Muscle of leg (tissue), 16 donors: Measurements from ENCODE around the gene LRRC32. TPM values are rescaled to one million over a fixed set of nuclear protein-coding genes. Genes with fewer than 3 reads are reported as not detected.

Experiments
- DNase-seq: peaks from one replicate; pipeline ENCODE4 v3.0.0; 2013
- H3K27ac ChIP-seq: one replicate; pipeline ENCODE4 v1.5.1; 2013; ENCODE audit warnings: mild to moderate bottlenecking, low read length, control low read depth
- H3K27me3 ChIP-seq: one replicate; pipeline ENCODE4 v1.6.1; 2013; ENCODE audit warnings: low read length; ENCODE audit not compliant: control insufficient read depth, insufficient read depth
- H3K36me3 ChIP-seq: one replicate; pipeline ENCODE4 v1.6.1; 2013; ENCODE audit warnings: low read length; ENCODE audit not compliant: control insufficient read depth, insufficient read depth
- H3K4me1 ChIP-seq: one replicate; pipeline ENCODE4 v1.6.1; 2013; ENCODE audit warnings: low read length; ENCODE audit not compliant: control insufficient read depth, insufficient read depth
- H3K4me3 ChIP-seq: one replicate; pipeline ENCODE4 v1.5.1; 2013; ENCODE audit warnings: low read length, control low read depth
- H3K9me3 ChIP-seq: replicated peaks from 2 replicates; pipeline ENCODE4 v1.6.1; 2013; ENCODE audit warnings: low read depth, low read length; ENCODE audit not compliant: control insufficient read depth
- WGBS: methylation state at CpG from one replicate; pipeline ENCODE4 v1.1.5; 2013; ENCODE audit warnings: missing lambda C conversion rate; ENCODE audit not compliant: insufficient coverage; 5-methylcytosine and 5-hydroxymethylcytosine counted together
- long read RNA-seq, 11 donors: transcript quantifications; one replicate each; lab custom pipeline, GENCODE V29; 2026
- polyA plus RNA-seq, 8 donors: library from polyadenylated mRNA; unstranded; fragments of 120-200 nt; gene quantifications; one replicate each; pipeline versions ENCODE4 v1.2.1 to v1.2.3, GENCODE V29; 2013; ENCODE audit warnings: inconsistent platforms in 1 of 8, low replicate concordance in 1 of 8; ENCODE audit not compliant: insufficient read length in 8 of 8, insufficient read depth in 1 of 8
- total RNA-seq: library from RNA; stranded (reverse); fragments of 120-200 nt; gene quantifications from one replicate; pipeline ENCODE4 v1.2.4, GENCODE V29; 2013

Gene LRRC32, protein sequence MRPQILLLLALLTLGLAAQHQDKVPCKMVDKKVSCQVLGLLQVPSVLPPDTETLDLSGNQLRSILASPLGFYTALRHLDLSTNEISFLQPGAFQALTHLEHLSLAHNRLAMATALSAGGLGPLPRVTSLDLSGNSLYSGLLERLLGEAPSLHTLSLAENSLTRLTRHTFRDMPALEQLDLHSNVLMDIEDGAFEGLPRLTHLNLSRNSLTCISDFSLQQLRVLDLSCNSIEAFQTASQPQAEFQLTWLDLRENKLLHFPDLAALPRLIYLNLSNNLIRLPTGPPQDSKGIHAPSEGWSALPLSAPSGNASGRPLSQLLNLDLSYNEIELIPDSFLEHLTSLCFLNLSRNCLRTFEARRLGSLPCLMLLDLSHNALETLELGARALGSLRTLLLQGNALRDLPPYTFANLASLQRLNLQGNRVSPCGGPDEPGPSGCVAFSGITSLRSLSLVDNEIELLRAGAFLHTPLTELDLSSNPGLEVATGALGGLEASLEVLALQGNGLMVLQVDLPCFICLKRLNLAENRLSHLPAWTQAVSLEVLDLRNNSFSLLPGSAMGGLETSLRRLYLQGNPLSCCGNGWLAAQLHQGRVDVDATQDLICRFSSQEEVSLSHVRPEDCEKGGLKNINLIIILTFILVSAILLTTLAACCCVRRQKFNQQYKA
- total RNA-seq: 21.8 TPM
- polyA plus RNA-seq: 10 to 100 TPM; 23.5 to 37.5 (median 33.1) TPM
- long read RNA-seq, donor 1, full-length matches to known transcripts: 2 of 2 reads
- long read RNA-seq, donor 1, partial matches to known transcripts: 0 of 2 reads
- long read RNA-seq, donor 1, other reads (novel, unspliced or antisense): 0 of 2 reads
- long read RNA-seq, donor 2: 0 reads
- long read RNA-seq, donor 3, full-length matches to known transcripts: 17 of 17 reads
- long read RNA-seq, donor 3, partial matches to known transcripts: 0 of 17 reads
- long read RNA-seq, donor 3, other reads (novel, unspliced or antisense): 0 of 17 reads
- long read RNA-seq, donor 4, full-length matches to known transcripts: 10 of 10 reads
- long read RNA-seq, donor 4, partial matches to known transcripts: 0 of 10 reads
- long read RNA-seq, donor 4, other reads (novel, unspliced or antisense): 0 of 10 reads
- long read RNA-seq, donor 5, full-length matches to known transcripts: 8 of 8 reads
- long read RNA-seq, donor 5, partial matches to known transcripts: 0 of 8 reads
- long read RNA-seq, donor 5, other reads (novel, unspliced or antisense): 0 of 8 reads
- long read RNA-seq, donor 6, full-length matches to known transcripts: 4 of 19 reads
- long read RNA-seq, donor 6, partial matches to known transcripts: 15 of 19 reads
- long read RNA-seq, donor 6, other reads (novel, unspliced or antisense): 0 of 19 reads
- long read RNA-seq, donor 7, full-length matches to known transcripts: 9 of 17 reads
- long read RNA-seq, donor 7, partial matches to known transcripts: 8 of 17 reads
- long read RNA-seq, donor 7, other reads (novel, unspliced or antisense): 0 of 17 reads
- long read RNA-seq, donor 8, full-length matches to known transcripts: 16 of 16 reads
- long read RNA-seq, donor 8, partial matches to known transcripts: 0 of 16 reads
- long read RNA-seq, donor 8, other reads (novel, unspliced or antisense): 0 of 16 reads
- long read RNA-seq, donor 9, full-length matches to known transcripts: 10 of 10 reads
- long read RNA-seq, donor 9, partial matches to known transcripts: 0 of 10 reads
- long read RNA-seq, donor 9, other reads (novel, unspliced or antisense): 0 of 10 reads
- long read RNA-seq, donor 10, full-length matches to known transcripts: 7 of 7 reads
- long read RNA-seq, donor 10, partial matches to known transcripts: 0 of 7 reads
- long read RNA-seq, donor 10, other reads (novel, unspliced or antisense): 0 of 7 reads
- long read RNA-seq, donor 11, full-length matches to known transcripts: 6 of 6 reads
- long read RNA-seq, donor 11, partial matches to known transcripts: 0 of 6 reads
- long read RNA-seq, donor 11, other reads (novel, unspliced or antisense): 0 of 6 reads

DNA sequence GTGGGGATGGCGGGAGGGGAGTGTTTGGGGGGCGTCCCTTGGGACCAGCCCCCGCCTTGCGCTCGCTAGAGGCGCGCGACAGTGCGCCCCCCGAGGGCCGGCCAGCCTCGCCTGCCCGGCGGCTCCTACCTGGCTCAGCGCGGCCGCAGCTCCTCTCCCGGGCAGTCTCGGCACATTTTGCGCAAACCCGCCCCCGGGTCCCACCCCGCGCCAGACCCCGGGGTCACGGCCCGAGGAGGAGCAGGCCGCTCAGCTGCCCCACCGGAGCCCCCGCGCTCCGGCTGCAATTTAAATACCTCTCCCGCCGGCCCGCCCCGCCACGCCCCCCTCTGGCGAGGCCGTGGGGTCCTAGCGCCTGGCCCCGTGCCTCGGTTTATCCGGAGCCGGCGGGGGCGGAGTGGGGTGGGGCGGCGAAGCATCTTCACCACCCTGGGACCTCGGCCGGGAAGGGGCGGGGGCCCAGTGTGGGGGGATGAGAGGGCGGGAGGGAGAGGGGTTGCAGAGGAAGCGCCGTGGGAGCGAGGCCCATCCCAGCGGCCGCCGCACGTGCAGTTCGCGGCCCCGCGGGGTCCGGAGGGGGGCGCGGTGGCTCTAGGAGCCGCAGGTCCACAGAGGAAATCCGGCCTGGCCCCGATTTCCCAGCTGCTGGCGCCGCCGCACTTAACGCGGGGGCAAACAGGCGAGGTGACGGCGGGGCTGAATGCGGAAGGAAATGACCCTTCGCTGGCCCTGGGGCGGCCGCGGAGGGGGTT, at the start of gene LRRC32:
TSS of gene LRRC32 (minus strand) at position 263 of the 752 bp plus-strand sequence. CDS start 4,793 bp downstream, outside the sequence.
- Histone ChIP-seq H3K27ac (peak within 1 kb of the TSS; percentile 79), H3K36me3 (no peaks in the 10 kb centered on the region), H3K27me3 (peaks cover 29% of the 10 kb centered on the region), H3K9me3 (no peaks in the 10 kb centered on the region), H3K4me3 (peak within 1 kb of the TSS; percentile 42), H3K4me1 (peaks cover 62% of the 10 kb centered on the region)
- DNase-seq: peak; percentile 82
- WGBS: under 1% methylated on average over 76 of the region's 82 CpGs

DNA sequence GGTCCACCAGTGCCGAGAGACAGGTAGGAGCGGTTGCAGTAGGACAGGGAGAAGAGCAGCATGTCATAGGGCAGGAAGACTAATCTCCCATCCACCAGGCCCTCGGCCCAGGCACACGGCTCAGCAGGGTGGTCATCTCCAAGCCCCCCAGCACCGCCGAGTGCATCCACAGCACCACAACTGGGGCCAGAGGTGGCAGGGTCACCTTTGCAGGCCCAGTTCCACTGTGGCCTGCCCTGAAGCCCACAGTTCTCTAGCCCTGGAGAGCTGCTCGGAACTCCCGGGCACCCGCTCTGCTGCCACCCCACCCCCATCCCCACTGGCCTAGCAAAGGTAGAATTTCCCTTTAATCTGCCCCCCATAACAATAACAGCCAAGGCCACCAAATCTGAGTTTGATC, 49.1 kb upstream of the LRRC32 start:
- WGBS: 94% methylated on average over 6 of the region's 9 CpGs

DNA sequence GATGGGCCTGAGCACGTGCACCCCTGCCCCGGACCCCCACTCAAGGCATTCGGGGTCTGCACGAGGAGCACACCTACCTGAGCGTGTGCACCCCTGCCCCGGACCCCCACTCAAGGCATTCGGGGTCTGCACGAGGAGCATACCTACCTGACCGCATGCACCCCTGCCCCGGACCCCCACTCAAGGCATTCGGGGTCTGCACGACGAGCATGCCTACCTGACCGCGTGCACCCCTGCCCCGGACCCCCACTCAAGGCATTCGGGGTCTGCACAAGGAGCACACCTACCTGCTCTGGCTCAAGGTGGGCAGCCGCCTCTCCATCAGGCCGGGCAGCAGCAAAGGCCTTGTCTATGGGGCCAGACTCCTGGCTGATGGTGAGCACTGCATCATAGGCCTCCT, 48.7 kb upstream of the LRRC32 start:
- Histone ChIP-seq H3K27ac (no peak overlapping the region), H3K36me3 (no peaks in the 10 kb centered on the region), H3K4me3 (no peak overlapping the region), H3K4me1 (peaks cover 9% of the 10 kb centered on the region), H3K9me3 (no peaks in the 10 kb centered on the region), H3K27me3 (peaks cover 21% of the 10 kb centered on the region)
- WGBS: 90% methylated on average over 18 of the region's 19 CpGs
- no peak for DNase-seq

More for the DNA sequence above, 49.1 kb upstream of the LRRC32 start:
- Histone ChIP-seq H3K4me1 (peaks cover 9% of the 10 kb centered on the region), H3K4me3 (no peak overlapping the region), H3K36me3 (no peaks in the 10 kb centered on the region), H3K27me3 (peaks cover 23% of the 10 kb centered on the region), H3K27ac (no peak overlapping the region), H3K9me3 (no peaks in the 10 kb centered on the region)
- no peak for DNase-seq

DNA sequence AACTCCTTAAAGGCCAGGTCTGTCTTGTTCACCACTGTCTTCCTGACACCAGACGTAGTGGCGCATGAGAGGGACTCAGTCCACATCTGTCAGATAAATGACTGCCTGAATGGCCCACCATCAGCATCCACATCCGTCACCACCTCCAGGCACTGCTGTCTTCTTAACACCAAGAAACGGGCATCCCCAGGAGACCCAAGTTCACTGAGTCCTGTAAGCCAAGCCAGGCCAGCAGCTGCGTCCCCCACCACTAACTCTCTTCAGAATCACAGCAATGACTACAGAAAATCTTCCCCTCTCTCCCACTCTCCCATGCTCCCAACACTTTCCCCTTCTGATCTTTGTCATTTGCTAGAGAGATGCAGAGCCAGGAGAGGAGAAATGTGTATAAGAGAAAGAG, 47.3 kb upstream of the LRRC32 start:
- Histone ChIP-seq H3K27ac (no peak overlapping the region), H3K4me1 (peaks cover 9% of the 10 kb centered on the region), H3K9me3 (no peaks in the 10 kb centered on the region), H3K27me3 (peaks cover 9% of the 10 kb centered on the region), H3K4me3 (no peak overlapping the region), H3K36me3 (no peaks in the 10 kb centered on the region)
- 59% methylated on average over 4 of the region's 5 CpGs for WGBS
- no peak for DNase-seq

DNA sequence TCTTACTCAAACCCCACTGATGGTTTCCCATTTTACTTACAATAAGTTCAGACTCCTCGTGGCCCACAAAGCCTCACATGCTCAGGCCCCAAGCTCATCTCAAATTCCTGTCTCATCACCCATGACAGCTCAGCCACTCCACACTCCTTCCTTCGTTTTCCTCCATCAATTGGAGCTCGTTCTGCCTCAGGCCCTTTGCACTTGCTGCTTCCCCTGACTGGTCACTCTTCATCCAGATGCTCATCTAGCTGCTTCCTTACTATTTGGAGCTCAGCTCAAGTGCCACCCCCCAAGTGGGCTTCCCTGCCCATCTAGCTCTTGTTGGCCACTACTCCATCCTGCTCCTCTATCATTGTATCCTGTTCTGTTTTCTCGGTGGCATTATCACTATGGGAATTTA, 46.8 kb upstream of the LRRC32 start:
- peaks cover 7% of the 10 kb centered on the region for H3K27me3 ChIP-seq
- 87% methylated on average over 3 of the region's 4 CpGs for WGBS

DNA sequence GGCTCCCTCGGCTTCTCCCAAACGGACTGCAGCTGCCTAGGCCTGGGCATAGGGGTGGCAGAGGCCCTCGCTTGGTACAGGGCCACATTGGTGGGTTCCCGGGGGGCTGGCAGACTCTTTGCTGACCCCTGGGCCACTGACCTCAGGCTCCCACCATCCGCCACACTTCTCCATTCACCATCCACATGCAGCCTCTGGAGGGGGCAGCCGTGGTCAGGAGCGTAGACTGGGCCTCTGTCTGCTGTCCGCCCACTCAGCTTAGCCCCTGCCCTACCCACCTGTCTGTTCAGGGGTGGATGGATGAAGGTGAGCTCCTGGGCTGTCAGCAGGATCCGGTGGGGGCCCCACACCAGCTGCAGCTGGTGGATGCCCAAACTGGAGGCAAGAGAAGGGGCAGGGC, 45.7 kb upstream of the LRRC32 start:
- Histone ChIP-seq H3K36me3 (no peaks in the 10 kb centered on the region), H3K4me3 (no peak overlapping the region), H3K27me3 (no peaks in the 10 kb centered on the region), H3K9me3 (no peaks in the 10 kb centered on the region), H3K27ac (no peak overlapping the region), H3K4me1 (no peaks in the 10 kb centered on the region)
- DNase-seq: no peak
- WGBS: 85% methylated on average over 5 of the region's 9 CpGs

More for the DNA sequence above, 46.8 kb upstream of the LRRC32 start:
- Histone ChIP-seq H3K4me1 (peaks cover 9% of the 10 kb centered on the region), H3K9me3 (no peaks in the 10 kb centered on the region), H3K27ac (no peak overlapping the region), H3K4me3 (no peak overlapping the region), H3K36me3 (no peaks in the 10 kb centered on the region)
- no peak for DNase-seq

DNA sequence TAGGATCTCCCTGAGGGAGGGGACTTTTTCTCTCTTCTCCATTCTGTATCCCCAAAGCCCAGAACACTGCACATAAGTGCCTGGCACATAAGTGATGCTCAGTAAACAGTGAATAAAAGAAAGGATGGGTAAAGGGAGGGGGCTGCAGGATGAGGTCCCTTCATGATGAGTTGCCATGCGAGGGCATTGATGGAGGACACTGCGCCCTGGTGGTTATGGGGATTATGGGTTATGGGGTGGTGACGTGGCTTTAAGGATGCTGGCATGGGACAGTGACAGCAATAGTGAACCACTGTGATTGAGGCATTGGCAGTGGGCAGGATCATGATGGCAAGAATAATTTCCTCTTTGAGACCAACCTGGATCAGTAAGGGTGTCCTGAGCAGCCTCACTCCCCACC, 43.9 kb upstream of the LRRC32 start:
- H3K4me1 ChIP-seq: no peaks in the 10 kb centered on the region
- H3K9me3 ChIP-seq: no peaks in the 10 kb centered on the region
- no peak for DNase-seq
- H3K27me3 ChIP-seq: no peaks in the 10 kb centered on the region
- 69% methylated on average over 3 of the region's 3 CpGs for WGBS
- no peak overlapping the region for H3K4me3 ChIP-seq
- no peaks in the 10 kb centered on the region for H3K36me3 ChIP-seq
- no peak overlapping the region for H3K27ac ChIP-seq

DNA sequence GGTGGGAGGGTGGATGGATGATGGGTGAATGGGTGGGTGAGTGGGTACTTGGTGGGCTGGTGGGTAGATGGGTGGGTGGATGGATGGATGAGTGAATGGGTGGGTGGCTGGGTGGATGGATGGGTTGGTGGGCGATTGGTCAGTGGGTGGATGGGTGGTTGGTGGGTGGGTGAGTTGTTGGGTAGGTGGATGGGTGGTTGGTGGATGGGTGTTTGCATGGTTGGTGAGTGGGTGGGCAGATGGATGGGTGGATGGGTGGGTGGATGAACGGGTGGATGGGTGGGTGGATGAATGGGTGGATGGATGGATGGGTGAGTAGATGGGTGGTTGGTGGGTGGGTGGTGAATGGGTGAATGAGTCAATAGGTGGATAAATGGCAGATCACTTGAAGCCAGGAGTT, 43.0 kb upstream of the LRRC32 start:
- WGBS: 91% methylated on average over 2 of the region's 2 CpGs
- H3K27ac ChIP-seq: no peak overlapping the region
- H3K9me3 ChIP-seq: no peaks in the 10 kb centered on the region
- no peaks in the 10 kb centered on the region for H3K4me1 ChIP-seq
- no peak for DNase-seq
- H3K4me3 ChIP-seq: no peak overlapping the region
- no peaks in the 10 kb centered on the region for H3K36me3 ChIP-seq
- H3K27me3 ChIP-seq: no peaks in the 10 kb centered on the region
